A549 (cell line): ENCODE results near the gene NIM1K.

Experiments used
- CBX8 ChIP-seq: fragments of 200-600 bp; sonication (generic); IDR thresholded peaks from 2 replicates; pipeline ENCODE4 v1.6.1; 2016
- CEBPB ChIP-seq, 2 experiments: fragments of >200 bp in 1 of 2; sonication (Bioruptor Twin) in 1 of 2; formaldehyde crosslinking in 1 of 2; IDR thresholded peaks; 2 replicates each; pipeline ENCODE4 v1.6.1; 2012 to 2016
- MAFK ChIP-seq: fragments of 450-650 bp; IDR thresholded peaks from 2 replicates; pipeline ENCODE4 v1.6.1; 2014; ENCODE audit not compliant: partially characterized antibody
- POLR2A ChIP-seq: IDR thresholded peaks from 2 replicates; pipeline ENCODE4 v1.6.1; 2012; ENCODE audit warnings: mild to moderate bottlenecking, low read length
- SREBF2 ChIP-seq: fragments of 450-650 bp; IDR thresholded peaks from 2 replicates; pipeline ENCODE4 v1.6.1; 2014; ENCODE audit warnings: mild to moderate bottlenecking, moderate library complexity
- TF ChIP-seq, protein P1 (sequence below): IDR thresholded peaks from 2 replicates; pipeline ENCODE4 v1.6.1; 2012; ENCODE audit warnings: low read depth, borderline replicate concordance
- TF ChIP-seq, protein P2 (sequence below): fragments of >200 bp; sonication (Bioruptor Twin); formaldehyde crosslinking; IDR thresholded peaks from 3 replicates; pipeline ENCODE4 v1.5.1; 2016

DNA sequence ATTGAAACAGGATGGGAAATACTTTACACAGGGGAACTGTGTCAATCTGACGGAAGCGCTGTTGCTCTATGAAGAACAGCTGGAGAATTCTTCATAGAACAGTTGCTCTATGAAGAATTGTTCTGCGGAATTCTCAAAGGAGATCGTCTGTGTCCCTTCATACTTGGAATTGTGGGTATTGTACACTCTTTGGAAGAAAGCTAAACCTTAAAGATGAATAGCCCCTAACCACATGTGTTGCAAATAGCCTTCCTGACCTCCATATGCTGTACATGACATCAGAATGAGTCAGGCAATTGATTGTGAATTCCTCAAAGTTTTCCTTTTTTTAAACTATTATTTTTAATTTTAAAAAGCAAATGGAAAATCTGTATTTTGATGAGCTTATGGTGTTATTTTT is 15.6 kb downstream of the NIM1K start:
- TF ChIP-seq, protein P1, sequence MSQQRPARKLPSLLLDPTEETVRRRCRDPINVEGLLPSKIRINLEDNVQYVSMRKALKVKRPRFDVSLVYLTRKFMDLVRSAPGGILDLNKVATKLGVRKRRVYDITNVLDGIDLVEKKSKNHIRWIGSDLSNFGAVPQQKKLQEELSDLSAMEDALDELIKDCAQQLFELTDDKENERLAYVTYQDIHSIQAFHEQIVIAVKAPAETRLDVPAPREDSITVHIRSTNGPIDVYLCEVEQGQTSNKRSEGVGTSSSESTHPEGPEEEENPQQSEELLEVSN: no peak
- TF ChIP-seq CEBPB (IDR thresholded peaks at IDR 0.05) (no peak), POLR2A (no peak), SREBF2 (no peak), MAFK (no peak), CBX8 (no peak)
- TF ChIP-seq, protein P2, sequence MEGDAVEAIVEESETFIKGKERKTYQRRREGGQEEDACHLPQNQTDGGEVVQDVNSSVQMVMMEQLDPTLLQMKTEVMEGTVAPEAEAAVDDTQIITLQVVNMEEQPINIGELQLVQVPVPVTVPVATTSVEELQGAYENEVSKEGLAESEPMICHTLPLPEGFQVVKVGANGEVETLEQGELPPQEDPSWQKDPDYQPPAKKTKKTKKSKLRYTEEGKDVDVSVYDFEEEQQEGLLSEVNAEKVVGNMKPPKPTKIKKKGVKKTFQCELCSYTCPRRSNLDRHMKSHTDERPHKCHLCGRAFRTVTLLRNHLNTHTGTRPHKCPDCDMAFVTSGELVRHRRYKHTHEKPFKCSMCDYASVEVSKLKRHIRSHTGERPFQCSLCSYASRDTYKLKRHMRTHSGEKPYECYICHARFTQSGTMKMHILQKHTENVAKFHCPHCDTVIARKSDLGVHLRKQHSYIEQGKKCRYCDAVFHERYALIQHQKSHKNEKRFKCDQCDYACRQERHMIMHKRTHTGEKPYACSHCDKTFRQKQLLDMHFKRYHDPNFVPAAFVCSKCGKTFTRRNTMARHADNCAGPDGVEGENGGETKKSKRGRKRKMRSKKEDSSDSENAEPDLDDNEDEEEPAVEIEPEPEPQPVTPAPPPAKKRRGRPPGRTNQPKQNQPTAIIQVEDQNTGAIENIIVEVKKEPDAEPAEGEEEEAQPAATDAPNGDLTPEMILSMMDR: no peak
